Right lobe of liver (tissue), 4 donors: ENCODE measurements around the gene PTGES2.

Source experiments
- POLR2A ChIP-seq: fragments of 450-650 bp; IDR thresholded peaks from one replicate; pipeline ENCODE4 v1.6.1; 2017; ENCODE audit warnings: antibody characterized with exemption, mild to moderate bottlenecking
- TF ChIP-seq, protein P1 (sequence below), 4 donors: fragments of 200-600 bp in 3 of 4; fragments of 450-650 bp in 1 of 4; IDR thresholded peaks; one replicate each; pipeline versions ENCODE4 v1.5.1 to v1.8.0; 2016 to 2022; ENCODE audit warnings: antibody characterized with exemption in 4 of 4, mild to moderate bottlenecking in 2 of 4
- donor health status: DM: no; HTN: no; CAD: no.
- donor health status: DM: no; HTN: no; CAD: no.
- donor health status: DM: no; HTN: yes; CAD: no.

GRCh38 chr9:128174062-128174461, 46.5 kb upstream of the PTGES2 start:
- TF ChIP-seq, protein P1, sequence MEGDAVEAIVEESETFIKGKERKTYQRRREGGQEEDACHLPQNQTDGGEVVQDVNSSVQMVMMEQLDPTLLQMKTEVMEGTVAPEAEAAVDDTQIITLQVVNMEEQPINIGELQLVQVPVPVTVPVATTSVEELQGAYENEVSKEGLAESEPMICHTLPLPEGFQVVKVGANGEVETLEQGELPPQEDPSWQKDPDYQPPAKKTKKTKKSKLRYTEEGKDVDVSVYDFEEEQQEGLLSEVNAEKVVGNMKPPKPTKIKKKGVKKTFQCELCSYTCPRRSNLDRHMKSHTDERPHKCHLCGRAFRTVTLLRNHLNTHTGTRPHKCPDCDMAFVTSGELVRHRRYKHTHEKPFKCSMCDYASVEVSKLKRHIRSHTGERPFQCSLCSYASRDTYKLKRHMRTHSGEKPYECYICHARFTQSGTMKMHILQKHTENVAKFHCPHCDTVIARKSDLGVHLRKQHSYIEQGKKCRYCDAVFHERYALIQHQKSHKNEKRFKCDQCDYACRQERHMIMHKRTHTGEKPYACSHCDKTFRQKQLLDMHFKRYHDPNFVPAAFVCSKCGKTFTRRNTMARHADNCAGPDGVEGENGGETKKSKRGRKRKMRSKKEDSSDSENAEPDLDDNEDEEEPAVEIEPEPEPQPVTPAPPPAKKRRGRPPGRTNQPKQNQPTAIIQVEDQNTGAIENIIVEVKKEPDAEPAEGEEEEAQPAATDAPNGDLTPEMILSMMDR (IDR thresholded peaks at IDR 0.05): no peak
- no peak for TF ChIP-seq POLR2A
